GM18508 (cell line): ENCODE results near the gene TMEM9.

ENCODE experiments used
- ATAC-seq: cut with Tn5 transposase; IDR thresholded peaks from one replicate; pipeline ENCODE4 v1.9.1; 2021; ENCODE audit warnings: moderate number of reproducible peaks; ENCODE audit not compliant: insufficient read depth, unreplicated experiment

Gene TMEM9

DNA sequence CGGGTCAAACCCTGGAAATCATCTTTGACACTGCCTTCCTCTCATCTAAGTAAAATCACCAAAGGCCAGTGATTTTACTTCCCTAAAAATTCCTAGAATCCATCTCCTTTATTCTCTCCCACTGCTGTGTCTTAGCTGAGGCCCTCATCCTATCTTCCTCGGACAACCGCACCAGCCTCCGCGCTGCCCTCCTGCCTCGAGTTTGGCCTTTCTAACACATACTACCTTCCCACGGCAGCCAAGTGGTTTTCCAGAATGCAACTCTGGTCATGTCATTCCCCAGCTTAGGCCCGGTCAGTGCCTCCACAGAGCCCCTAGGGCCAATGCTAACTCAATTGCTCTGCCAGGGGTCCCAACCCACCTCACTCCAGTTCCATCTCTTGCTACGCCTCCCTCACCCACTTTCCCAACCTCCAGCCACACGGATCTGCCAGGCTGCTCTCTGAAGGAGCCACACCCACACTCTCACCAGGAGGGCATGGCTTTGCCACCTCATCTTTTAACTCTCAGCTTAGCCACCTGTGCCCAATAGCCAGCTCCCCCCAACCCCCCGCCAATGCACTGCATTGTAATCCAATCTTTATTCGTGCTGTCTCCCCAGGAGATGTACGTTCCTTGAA is 6.8 kb downstream of the TMEM9 start:
- ATAC-seq: no peak

DNA sequence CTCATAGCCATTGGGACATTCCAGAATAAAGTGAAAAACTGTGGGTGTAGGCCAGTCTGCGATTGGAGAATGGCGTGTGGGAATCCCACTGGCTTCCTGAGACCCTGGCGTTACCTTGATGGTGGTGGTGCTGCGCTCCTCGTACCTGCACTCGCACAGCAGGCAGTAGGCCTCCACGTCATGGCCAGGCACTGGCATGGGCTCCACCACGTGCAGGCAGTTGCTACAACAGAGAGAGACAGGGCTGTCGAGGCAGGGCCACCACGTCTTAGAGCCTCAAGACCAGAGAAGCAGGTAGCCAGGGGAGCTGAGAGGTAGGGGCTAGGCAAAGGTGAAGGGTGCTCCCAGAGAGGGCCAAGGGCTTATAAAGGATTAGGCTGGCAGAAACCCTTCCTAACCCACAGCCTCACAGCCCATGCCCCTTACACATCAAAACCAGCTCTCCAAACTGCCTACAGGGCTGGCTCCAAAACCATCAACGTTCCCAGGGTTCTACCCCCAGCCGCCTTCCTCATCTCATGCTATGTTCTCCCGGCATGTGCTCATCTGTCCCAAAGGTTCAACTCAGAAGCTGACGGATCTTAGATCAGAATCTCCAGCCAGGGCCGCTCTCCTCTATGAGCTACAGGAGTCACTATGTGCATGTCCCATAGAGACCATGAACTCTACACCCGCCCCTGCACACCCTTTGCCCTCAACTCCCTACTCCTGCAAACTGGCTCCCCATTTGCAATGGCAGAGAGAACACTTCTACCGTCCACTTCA is 7.5 kb downstream of the TMEM9 start:
- no peak for ATAC-seq

DNA sequence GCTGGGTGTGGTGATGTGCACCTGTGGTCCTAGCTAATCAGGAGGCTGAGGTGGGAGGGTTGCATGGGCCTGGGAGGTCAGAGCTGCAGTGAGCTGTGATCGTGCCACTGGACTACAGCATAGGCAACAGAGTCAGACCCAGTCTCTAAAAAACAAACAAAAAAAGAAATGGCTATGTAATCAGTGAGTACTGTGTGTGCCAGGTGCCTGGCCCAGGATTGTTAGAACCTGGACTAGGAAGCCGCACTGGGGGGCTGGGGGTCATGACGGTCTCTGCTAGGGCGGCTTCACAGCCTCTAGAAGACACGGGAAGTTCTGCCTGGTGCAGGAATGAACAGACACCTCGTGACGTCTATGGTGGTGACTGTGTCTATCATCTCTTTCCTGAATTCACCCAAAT is 8.5 kb downstream of the TMEM9 start:
- no peak for ATAC-seq

DNA sequence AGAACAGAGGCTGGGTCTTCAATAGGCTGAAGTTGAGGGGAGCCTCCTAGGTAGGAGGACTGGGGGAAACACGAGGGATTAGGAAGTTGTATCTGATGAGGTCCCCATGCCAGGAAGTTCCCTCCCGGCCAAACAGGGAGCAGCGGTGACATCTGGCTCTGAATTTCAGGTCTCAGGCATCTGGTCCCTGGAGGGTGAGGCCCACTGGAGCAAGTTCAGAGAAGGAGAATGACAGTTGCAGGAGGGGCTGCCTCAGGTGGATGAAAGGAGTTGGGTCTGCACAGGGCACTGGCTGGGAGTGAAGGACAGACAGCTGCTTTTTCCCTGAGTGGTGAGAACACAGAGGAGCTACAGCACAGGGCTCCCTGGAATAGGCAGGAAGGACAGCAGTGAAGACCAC is 9.1 kb downstream of the TMEM9 start:
- no peak for ATAC-seq

DNA sequence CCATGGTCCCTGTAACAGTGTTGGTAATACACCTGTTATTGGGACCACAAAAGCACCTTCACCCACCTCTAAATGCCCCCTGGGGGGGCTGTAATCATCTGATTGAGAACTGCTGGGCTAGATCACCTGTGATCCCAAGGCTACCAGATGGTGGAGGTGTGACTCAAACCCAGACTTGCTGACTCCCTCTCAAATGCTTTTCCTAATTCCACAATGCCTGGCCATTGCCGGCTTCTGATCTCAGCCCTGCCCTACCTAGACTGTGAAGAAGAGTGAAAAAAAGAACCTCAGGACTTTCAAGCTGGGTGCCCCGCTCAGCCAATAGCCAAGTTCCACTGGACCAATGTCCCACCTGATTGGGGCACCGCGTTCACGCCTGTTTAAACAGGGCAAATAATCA is 9.6 kb downstream of the TMEM9 start:
- ATAC-seq: no peak

DNA sequence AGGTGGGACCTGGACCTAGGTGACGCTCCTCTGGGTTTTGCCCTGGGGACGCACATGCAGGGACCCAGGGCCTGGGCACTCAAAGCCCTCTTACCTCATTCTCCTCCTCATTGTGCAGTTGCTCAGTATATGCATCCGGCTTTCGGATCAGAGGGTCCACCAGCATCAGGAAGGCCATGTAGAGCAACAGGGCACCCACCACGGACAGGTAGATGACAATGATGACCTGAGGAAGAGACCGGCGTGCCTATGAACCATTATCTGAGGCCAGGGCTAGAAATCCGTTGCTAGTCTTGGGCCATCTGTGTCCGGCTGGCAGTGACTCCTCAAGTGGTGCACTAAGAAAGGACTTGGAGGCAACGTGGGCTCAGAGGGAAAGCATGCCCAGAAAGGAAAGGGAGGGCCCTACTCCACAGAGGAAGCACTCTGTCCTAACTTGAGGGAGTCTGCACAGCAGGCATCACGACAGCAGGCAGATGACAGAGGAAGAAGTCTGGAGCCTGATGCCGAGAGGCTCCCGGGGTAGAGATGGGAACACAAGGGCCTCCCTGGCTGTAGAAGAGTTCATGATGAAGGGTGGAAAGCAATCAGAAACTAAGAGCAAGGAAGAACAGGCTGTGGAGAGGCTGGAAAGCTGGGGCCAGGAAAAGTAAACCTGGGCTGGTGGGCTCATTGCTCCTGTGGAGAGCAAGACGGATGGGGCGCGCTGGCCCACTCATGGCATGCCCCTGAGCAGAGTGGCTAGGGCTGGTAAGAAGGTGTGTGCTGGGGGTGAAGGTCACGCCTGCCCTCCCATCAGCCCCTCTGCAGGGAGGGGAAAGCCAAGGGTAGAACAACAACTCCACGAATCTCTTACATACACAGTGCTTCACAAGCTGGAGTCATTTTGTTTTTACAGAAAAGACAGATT is 10.3 kb downstream of the TMEM9 start:
- no peak for ATAC-seq

DNA sequence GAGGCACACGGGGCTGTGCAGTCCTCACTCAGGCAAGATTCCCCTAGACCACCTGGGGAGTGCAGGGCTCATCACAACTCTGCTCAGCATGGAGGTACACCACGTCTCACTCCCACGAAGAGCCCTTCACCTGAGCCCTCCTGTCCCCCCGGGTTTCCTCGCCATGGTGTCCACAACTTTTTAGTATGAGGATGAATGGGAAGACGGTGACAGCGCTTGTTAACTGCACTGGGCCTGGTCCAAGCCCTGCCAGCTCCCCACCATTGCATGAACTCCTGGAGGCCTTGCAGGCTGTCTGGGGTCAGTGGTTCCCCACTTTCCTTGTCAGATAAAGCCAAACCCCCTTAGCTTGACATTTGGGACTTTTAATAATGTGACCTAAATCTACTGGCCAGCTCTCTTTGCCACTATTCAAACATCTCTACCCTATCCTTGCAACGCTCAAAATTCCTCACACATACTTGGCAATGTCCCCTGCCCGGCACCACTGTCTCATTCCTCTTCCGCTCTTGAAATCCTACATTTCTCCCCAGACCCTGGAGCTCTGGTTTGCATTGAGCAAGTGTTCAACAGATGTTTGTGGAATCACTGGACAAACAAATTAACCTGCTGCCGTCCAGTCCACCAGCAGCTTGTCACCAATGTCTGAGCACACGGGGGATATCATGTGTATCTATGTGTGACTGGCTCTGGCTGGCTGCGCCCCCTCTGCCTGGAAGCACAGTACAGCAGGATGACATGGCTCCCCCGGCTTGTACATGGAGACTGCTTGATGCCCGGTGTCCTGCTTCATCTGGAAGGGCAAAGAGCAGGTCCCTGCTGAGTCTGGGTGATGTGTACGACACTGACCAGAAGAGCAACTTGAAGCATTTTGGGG is 11.2 kb downstream of the TMEM9 start:
- no peak for ATAC-seq

DNA sequence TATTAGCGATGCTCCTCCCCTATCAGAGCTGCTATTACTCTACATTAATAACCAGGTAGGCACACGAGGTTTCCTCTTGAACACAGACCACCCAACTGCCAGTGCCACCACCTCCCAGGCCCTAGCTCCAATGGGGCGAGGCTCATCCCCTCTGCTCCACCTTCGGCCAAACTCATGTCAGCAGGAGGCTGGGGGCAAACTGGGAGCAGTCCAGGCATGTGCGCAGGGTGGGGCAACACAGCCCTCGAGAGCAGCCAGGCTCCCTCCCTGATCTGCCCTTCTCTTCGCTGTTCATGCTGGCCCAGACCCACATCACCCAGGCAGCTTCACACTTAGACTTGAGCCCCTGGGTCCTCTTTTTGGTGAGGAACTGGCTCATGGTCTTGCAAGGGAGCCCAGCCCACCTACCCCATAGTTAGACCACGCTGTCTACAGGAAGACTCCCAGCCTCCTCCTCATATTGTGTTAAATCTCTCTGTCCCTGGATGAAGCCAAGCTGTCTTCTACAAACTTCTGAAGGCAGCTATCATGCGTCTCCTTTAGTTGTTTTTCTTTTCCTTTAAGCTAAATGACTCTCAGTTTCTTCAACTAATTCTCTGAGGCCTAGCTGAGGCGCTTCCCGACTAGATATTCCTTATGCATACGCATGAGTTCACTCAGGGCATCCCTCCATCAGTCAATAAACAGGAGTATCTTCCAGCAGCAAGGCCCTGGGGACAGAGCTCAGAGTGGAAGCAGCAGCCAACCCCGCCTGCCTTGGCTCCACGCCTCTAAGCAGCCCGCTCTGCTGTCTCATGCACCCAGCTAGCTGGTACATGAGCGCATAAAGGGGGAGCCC is 12.0 kb downstream of the TMEM9 start:
- ATAC-seq: no peak

DNA sequence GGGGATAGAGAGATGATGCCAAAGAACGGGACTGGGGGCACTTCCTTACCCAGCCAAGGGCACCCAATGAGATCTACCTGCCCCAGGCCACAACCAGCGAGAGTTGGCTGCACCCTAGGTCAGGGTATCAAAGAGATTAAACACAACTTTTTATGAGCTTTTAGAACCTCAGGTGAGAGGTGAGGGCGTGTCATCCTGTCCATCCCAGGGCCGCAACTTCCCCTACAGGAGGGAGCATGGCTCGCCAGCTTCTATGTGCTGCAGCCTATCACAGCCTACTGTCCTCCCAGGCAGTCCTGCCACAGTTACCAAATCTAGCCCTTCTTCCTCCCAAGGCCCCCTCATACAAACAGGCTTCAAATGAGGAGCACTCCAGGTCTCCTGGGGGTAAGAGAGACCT is 12.9 kb downstream of the TMEM9 start:
- ATAC-seq: no peak

DNA sequence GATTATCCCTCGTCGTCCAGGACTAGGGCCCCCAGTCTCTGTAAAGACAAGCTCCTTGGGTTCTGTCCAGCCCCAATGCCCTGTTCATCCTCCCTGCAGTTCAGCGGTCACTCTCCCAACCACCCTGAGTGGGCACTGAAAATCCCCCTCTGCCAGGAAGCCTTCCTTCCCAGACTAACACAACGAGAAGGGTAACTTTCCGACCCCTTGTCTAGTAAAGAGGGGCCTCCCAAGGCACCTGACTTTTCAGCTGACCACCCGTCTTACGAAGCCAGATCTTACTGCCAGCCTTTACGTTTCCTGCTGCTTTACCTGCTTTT is 13.4 kb downstream of the TMEM9 start:
- ATAC-seq: no peak

DNA sequence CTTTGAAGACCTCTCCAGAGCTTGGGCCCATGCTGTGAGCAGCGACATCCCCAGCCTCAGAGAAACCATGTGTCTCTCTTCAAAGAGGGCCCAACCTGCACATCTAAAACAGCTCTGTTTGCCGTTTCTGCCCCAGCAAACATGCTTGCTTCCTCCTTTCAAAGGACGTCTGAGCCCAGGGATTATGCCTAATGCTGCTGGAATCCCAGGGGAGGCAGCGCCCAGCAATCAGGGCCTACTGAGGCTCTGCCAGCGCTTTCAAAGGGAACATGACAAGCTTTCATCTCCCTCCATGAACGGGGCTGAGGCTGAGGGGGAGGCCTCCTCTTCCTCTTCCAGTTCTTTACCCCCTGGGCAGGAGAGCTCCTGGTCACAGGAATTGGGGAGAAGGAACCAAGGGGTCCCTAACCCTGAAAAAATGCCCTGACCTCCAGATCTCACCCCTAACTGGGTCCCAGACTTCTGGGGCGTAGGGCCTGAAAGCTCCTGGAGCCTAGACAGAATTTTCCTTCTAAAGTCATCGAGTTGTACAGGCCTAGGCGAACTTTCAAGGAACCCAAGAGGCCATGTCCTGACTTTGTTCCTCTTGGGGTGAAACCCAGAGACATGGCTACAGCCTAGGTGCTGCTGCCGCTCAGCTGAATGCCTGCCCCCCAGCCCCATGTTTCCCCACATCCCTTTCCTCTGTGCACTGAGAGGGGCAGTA is 13.9 kb downstream of the TMEM9 start:
- ATAC-seq: no peak

DNA sequence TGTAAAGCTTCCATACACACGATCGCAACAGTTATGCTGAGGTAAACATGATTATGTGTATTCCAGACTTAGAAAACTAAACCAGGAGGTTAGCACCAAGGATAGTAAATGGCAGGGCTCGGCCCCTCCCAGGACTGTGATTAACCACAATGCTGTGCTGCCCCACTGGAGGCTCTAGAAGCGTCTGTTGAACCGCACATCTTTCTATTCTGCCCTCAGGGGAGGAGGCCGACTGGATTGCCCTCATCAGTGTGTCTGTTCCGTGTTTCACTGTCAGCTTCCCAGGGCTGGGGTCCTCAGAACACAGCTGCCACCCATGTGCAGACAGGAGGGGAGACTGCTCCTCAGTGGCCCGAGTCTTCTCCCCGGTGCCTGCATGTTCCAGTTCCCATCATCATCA is 14.5 kb downstream of the TMEM9 start:
- no peak for ATAC-seq

DNA sequence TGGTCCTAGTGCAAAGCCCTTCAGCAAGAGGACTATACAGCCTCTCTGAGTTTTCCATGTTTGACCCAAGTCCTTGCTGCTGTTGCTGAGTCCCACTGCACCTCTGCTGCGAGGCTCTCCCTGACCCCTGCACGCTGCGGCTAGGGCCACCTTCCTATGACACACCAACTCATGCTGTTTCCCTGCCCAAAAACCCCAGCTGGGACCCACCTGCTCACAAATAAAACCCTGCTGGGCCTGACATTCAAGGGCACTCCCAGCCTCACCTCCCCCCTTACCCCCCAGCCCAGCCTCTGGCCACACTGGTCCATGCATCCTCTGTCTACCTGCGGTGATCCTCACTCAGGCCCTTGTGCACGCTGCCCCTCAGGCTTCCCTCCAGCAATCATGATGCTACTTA is 15.0 kb downstream of the TMEM9 start:
- no peak for ATAC-seq

DNA sequence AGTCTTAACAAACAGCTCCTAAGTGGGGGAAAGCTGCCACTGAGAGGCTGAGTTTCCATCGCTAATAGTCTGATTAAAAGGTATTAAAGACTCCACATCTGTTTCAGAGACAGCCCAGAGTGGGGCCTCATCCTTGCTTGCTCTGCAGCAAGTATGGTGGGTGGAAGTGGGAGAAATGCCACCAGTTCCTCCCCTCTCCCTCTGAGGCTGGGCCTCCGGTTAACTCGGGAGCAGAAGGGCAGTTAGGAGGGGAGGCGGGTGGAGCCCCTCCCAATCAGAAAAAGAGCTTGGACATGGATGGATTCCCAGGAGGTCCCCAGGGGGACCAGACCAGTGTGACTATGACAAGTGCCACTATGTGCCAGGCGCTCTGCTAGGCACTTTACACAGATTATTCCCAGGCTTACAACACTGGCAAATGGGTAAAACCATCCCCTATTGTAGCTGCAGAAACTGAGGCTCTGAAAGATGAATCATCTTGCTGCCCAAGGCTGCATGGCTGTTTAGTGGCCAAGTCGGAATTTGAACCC is 15.9 kb downstream of the TMEM9 start:
- ATAC-seq: no peak

DNA sequence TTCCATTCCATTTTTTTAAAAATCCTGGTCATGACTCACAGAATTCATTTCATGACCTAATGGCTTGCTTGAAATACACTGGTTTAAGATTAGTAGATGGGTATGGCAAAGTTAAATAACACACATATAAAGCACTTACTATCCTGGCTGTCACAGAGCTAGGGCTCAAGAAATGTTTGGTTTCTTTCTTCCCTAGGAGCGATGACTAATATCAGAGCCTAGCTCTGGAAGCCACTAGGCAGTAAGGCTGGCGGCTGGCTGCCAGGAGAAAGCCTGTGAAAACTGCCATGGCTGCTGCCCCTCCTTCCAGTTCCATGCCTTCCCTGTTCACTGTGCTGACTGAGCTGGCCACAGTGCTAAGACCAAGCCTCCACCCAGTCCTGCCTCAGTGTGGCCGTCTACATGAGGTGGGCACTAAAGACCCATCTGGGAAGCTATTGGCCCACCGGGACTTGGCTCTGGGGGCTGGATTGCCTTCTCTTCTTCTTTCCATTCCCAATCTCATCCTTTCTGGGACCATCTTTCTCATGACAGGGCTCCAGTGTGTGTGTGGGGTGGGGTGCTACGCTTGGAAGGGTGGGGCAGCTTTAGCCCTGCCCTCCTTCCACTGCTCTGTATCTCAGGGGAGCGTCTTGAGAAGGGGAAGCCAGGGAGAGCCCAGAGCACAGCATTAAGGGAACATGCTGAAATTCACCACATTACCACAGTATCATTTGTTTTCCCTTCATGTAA is 16.5 kb downstream of the TMEM9 start:
- ATAC-seq: no peak

DNA sequence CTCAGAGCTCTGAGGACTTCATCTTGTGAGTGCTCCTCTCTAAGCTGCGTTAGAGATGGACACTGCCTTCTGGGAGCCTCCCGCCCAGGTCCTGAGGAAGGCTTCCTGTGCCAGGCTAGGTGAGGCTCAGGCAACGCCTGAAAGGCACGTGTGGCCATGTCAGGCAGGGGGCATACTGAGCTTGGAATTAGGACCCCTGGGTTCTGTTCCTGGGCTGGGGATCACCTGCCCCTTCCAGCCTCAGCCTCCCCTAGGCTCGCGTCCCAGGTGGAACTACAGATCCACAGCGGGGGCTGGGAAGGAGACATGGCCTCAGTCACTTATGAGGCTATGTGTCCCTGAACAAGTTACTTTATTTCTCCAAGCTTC is 17.3 kb downstream of the TMEM9 start:
- no peak for ATAC-seq

DNA sequence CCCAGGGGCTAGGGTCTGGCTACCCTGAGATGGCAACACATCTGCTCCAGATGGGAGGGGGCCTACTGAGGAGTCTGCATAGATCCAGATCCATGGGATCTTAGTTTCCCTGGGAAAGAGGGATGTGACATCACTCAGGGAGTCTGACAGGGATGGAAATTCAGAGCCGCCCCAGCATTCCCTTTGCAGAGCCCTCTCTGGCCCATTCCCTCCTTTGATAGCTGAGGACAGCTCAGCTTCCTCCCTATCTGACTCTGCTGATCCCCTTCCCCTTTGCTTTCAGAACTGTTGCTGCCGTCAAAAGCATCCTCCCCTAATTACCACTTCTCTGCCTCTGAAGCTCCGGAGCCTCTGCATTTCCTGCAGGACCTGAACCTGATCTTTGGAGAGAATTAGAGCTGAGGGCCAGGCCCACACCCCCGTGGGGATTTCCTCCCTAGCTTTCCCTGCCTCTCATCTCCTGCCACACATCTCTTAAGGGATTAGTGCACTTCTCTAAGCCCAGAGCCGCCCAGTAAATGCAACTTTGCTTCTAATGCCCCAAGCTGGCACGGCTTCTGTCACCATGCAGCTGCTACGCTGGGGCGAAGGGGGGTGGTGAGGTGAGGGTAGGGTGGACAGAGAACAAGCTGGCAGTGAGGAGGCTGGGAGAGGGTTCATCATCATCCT is 17.8 kb downstream of the TMEM9 start:
- ATAC-seq: no peak

DNA sequence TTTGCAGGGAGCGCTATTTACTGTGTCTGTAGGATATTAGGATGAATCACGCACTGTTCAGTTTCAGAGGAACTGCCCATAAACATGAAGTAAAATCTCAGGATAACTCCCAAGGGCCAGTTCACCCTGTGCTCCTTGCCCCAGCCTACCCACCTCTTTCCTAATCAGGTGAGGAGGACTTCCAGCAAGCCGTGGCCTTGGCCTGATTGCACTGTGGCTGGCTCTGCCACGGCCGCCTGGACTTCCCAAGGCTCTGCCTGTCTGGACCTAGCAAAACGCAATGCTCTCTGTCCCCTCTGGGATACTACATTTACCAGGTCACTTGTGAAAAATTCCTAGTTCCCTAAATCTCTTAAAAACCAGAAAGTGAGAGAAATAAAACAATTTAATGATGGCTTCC is 19.9 kb downstream of the TMEM9 start:
- no peak for ATAC-seq
